ENCODE data around the gene CENPL. TPM values are rescaled to one million over a fixed set of nuclear protein-coding genes. Genes with fewer than 3 reads are reported as not detected.

CENPL gene
- total and polyA plus RNA-seq, 2 of the 8 experiments (the other 6 are each of a cell fraction or from before 2014, with no cell fraction given) = 6.6 to 16.0 TPM

DNA sequence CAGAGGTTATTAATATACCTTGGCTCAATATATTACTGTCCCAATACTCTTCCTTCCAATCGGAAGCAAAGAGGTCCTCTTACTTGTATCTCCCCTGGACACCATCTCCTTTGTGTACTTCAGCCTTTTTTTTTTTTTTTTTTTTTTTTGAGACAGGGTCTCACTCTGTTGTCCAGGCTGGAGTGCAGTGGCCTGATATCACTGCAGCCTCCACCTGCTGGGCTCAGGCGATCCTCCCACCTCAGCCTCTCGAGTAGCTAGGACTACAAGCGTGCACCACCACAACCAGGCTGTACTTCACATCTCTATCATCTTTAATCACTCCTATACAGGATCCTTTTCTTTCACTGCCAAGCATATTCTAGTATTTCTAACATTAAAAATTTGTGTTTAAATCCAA is 3.0 kb downstream of the CENPL start:
- CTCF ChIA-PET (ENCODE audit: partially characterized antibody) = no interaction called here
- no peak overlapping the region for H3K4me3 ChIP-seq (ENCODE audit: extremely low read depth in 1 of 4, insufficient read depth in 2 of 4, low read depth in 3 of 4, low read length in 4 of 4)
- TF ChIP-seq BCL11A (IDR thresholded peaks at IDR 0.05; ENCODE audit: low read depth in 2 of 2, low read length in 2 of 2) (no peak), SUZ12 (IDR thresholded peaks at IDR 0.05; ENCODE audit: low read length) (no peak), MAX (IDR thresholded peaks at IDR 0.05) (no peak), TEAD4 (IDR thresholded peaks at IDR 0.05; ENCODE audit: low read depth, low read length) (no peak), BRCA1 (IDR thresholded peaks at IDR 0.05; ENCODE audit: low read depth, low read length) (no peak), BACH1 (IDR thresholded peaks at IDR 0.05; ENCODE audit: low read length) (no peak), RFX5 (IDR thresholded peaks at IDR 0.05; ENCODE audit: borderline replicate concordance, low read depth, low read length) (no peak), FOSL1 (IDR thresholded peaks at IDR 0.05; ENCODE audit: insufficient read depth, low read depth, low read length) (no peak), SIN3A (conservative IDR thresholded peaks at IDR 0.05 in 1 of 2, IDR thresholded peaks at IDR 0.05 in 1 of 2; ENCODE audit: low read depth in 1 of 2, low read length in 2 of 2) (no peak), SIRT6 (IDR thresholded peaks at IDR 0.05; ENCODE audit: low read length) (no peak), KDM5A (IDR thresholded peaks at IDR 0.05; ENCODE audit: low read length) (no peak)
- TF ChIP-seq, protein P1, sequence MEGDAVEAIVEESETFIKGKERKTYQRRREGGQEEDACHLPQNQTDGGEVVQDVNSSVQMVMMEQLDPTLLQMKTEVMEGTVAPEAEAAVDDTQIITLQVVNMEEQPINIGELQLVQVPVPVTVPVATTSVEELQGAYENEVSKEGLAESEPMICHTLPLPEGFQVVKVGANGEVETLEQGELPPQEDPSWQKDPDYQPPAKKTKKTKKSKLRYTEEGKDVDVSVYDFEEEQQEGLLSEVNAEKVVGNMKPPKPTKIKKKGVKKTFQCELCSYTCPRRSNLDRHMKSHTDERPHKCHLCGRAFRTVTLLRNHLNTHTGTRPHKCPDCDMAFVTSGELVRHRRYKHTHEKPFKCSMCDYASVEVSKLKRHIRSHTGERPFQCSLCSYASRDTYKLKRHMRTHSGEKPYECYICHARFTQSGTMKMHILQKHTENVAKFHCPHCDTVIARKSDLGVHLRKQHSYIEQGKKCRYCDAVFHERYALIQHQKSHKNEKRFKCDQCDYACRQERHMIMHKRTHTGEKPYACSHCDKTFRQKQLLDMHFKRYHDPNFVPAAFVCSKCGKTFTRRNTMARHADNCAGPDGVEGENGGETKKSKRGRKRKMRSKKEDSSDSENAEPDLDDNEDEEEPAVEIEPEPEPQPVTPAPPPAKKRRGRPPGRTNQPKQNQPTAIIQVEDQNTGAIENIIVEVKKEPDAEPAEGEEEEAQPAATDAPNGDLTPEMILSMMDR (IDR thresholded peaks at IDR 0.05; ENCODE audit: control extremely low read depth in 1 of 3, insufficient read depth in 1 of 3, low read depth in 1 of 3, low read length in 3 of 3) = no peak

More for the DNA sequence above, 3.0 kb downstream of the CENPL start:
- DNase-seq (ENCODE audit: low read depth in 1 of 2, low spot score in 2 of 2) = no peak
- Histone ChIP-seq H3K36me3 (ENCODE audit: control insufficient read depth in 2 of 4, insufficient read depth in 4 of 4, low read length in 3 of 4) (no peaks in the 10 kb centered on the region; a peak in 1 of 8 replicates), H2BK15ac (ENCODE audit: low read length) (no peak overlapping the region), H2AK5ac (ENCODE audit: low read depth, low read length) (no peak overlapping the region), H3K4me1 (replicated peaks in 1 of 4; ENCODE audit: control insufficient read depth in 3 of 4, insufficient read depth in 4 of 4, low read length in 3 of 4) (no peaks in the 10 kb centered on the region; a peak in 3 of 7 replicates), H2BK120ac (replicated peaks; ENCODE audit: low read depth, low read length) (no peak overlapping the region), H3K4ac (replicated peaks; ENCODE audit: insufficient read length, low read depth, low read length) (no peak overlapping the region), H3K79me1 (ENCODE audit: low read depth, low read length) (no peaks in the 10 kb centered on the region; the same call in 1 of the 2 replicates), H2BK20ac (ENCODE audit: low read length) (no peak overlapping the region), H3K56ac (replicated peaks; ENCODE audit: insufficient read length, low read depth, low read length) (no peak overlapping the region), H3K23ac (ENCODE audit: insufficient read length) (no peak overlapping the region), H4K91ac (replicated peaks; ENCODE audit: insufficient read length, low read length) (no peak overlapping the region), H3K9me3 (ENCODE audit: insufficient read depth in 2 of 2, low read depth in 1 of 2, low read length in 1 of 2) (no peaks in the 10 kb centered on the region), H4K8ac (ENCODE audit: extremely low read depth, insufficient read depth, low read length) (no peak overlapping the region), H4K5ac (ENCODE audit: insufficient read length, low read depth, low read length) (no peak overlapping the region), H2BK5ac (ENCODE audit: low read depth, low read length) (no peak overlapping the region), H3K4me2 (ENCODE audit: insufficient read depth in 1 of 2, low read depth in 2 of 2, low read length in 2 of 2) (no peak overlapping the region), H4K20me1 (replicated peaks in 1 of 2; ENCODE audit: control insufficient read depth in 1 of 2, insufficient read depth in 2 of 2, low read length in 2 of 2) (no peaks in the 10 kb centered on the region), H3K27ac (ENCODE audit: low read depth, low read length) (no peak overlapping the region), H2BK12ac (ENCODE audit: low read depth, low read length) (no peak overlapping the region), H3K27me3 (replicated peaks in 1 of 4; ENCODE audit: control insufficient read depth in 3 of 4, extremely low read depth in 1 of 4, insufficient read depth in 3 of 4, low read length in 3 of 4) (no peaks in the 10 kb centered on the region), H3K14ac (ENCODE audit: insufficient read length) (no peak overlapping the region), H3K79me2 (ENCODE audit: control insufficient read depth in 1 of 2, insufficient read depth in 2 of 2, low read length in 2 of 2) (peaks cover 7 to 66% of the 10 kb centered on the region in 2 experiments), H2AFZ (ENCODE audit: low read length) (no peak overlapping the region), H3K23me2 (ENCODE audit: low read depth, low read length) (peaks cover 7% of the 10 kb centered on the region), H3K18ac (ENCODE audit: extremely low read depth, low read length) (no peak overlapping the region), H3K9ac (replicated peaks in 1 of 4; ENCODE audit: extremely low read depth in 1 of 4, low read depth in 3 of 4, low read length in 3 of 4) (no peak overlapping the region)
- FAIRE-seq = no peak
- POLR2A ChIA-PET (ENCODE audit: partially characterized antibody) = interaction anchor here (5.2 kb wide), 1 partner anchor 45 kb away, joined by 37 read pairs; the partner anchor contains the start of genes GAS5 and ZBTB37
- WGBS, 2 experiments (ENCODE audit: extremely low coverage in 1 of 2, insufficient coverage in 1 of 2, insufficient read length in 1 of 2, insufficient replicate concordance in 2 of 2, low coverage in 1 of 2, low lambda C conversion rate in 2 of 2, missing lambda C conversion rate in 1 of 2) = 97% methylated on average over 4 of the region's 4 CpGs; no CpG with 5 or more reads in 1 of the 2 experiments
